ENCODE data around the gene TOR4A. TPM values are rescaled to one million over a fixed set of nuclear protein-coding genes. Genes with fewer than 3 reads are reported as not detected.

The TOR4A gene
- total and polyA plus RNA-seq, 3 donors from 2014 or later = 2.1 to 4.5 (median 3.4) TPM

GRCh38 chr9:137331929-137332328 is 54.4 kb downstream of the TOR4A start:
- Histone ChIP-seq H3K27me3 (no peaks in the 10 kb centered on the region), H3K4me1 (no peaks in the 10 kb centered on the region), H3K9me3 (no peaks in the 10 kb centered on the region), H3K27ac (no peak overlapping the region), H3K4me3 (no peak overlapping the region), H3K36me3 (ENCODE audit: low read depth, missing control alignments) (no peaks in the 10 kb centered on the region)
- DNase-seq = no peak
- 98% methylated on average over 9 of the region's 9 CpGs for WGBS, 2 donors
- TF ChIP-seq, protein P1, sequence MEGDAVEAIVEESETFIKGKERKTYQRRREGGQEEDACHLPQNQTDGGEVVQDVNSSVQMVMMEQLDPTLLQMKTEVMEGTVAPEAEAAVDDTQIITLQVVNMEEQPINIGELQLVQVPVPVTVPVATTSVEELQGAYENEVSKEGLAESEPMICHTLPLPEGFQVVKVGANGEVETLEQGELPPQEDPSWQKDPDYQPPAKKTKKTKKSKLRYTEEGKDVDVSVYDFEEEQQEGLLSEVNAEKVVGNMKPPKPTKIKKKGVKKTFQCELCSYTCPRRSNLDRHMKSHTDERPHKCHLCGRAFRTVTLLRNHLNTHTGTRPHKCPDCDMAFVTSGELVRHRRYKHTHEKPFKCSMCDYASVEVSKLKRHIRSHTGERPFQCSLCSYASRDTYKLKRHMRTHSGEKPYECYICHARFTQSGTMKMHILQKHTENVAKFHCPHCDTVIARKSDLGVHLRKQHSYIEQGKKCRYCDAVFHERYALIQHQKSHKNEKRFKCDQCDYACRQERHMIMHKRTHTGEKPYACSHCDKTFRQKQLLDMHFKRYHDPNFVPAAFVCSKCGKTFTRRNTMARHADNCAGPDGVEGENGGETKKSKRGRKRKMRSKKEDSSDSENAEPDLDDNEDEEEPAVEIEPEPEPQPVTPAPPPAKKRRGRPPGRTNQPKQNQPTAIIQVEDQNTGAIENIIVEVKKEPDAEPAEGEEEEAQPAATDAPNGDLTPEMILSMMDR (IDR thresholded peaks at IDR 0.05) = no peak
- TF ChIP-seq POLR2A (IDR thresholded peaks at IDR 0.05) = no peak
- intact Hi-C loops (cut with DNase I; ENCODE audit: low total_unique reads) = no loop called here

Other genes with a start within 250 kb of the TOR4A start
- 10 to 100 TPM; 56.0 to 65.5 TPM for gene ABCA2, start 249.5 kb upstream of the TOR4A start, total RNA-seq
- 33.6 TPM for gene ABCA2, start 249.5 kb upstream of the TOR4A start, polyA plus RNA-seq (ENCODE audit: insufficient read depth, low read depth, low replicate concordance)
- gene FUT7, start 245.6 kb upstream of the TOR4A start, total RNA-seq = under 1 TPM; 0.06 to 0.24 TPM
- gene FUT7, start 245.6 kb upstream of the TOR4A start, polyA plus RNA-seq (ENCODE audit: insufficient read depth, low read depth, low replicate concordance) = 0.24 TPM
- gene NPDC1, start 231.5 kb upstream of the TOR4A start, total RNA-seq = 100 to 1,000 TPM in 1 of 2 donors, 10 to 100 TPM in 1; 75.9 to 103 TPM
- gene NPDC1, start 231.5 kb upstream of the TOR4A start, polyA plus RNA-seq (ENCODE audit: insufficient read depth, low read depth, low replicate concordance) = 47.7 TPM
- 1 to 10 TPM; 5.7 to 9.6 TPM for gene ENTPD2, start 223.7 kb upstream of the TOR4A start, total RNA-seq
- gene ENTPD2, start 223.7 kb upstream of the TOR4A start, polyA plus RNA-seq (ENCODE audit: insufficient read depth, low read depth, low replicate concordance) = 8.5 TPM
- gene SAPCD2, start 207.2 kb upstream of the TOR4A start, total RNA-seq = 1 to 10 TPM; 1.4 to 1.7 TPM
- 0.78 TPM for gene SAPCD2, start 207.2 kb upstream of the TOR4A start, polyA plus RNA-seq (ENCODE audit: insufficient read depth, low read depth, low replicate concordance)
- gene UAP1L1, start 200.2 kb upstream of the TOR4A start, total RNA-seq = 10 to 100 TPM in 1 of 2 donors, 1 to 10 TPM in 1; 7.2 to 10.1 TPM
- 6.9 TPM for gene UAP1L1, start 200.2 kb upstream of the TOR4A start, polyA plus RNA-seq (ENCODE audit: insufficient read depth, low read depth, low replicate concordance)
- gene MAN1B1, start 190.7 kb upstream of the TOR4A start, total RNA-seq = 100 to 1,000 TPM; 122 to 124 TPM
- 62.2 TPM for gene MAN1B1, start 190.7 kb upstream of the TOR4A start, polyA plus RNA-seq (ENCODE audit: insufficient read depth, low read depth, low replicate concordance)
- 100 to 1,000 TPM; 207 to 215 TPM for gene DPP7, start 163.0 kb upstream of the TOR4A start, total RNA-seq
- 242 TPM for gene DPP7, start 163.0 kb upstream of the TOR4A start, polyA plus RNA-seq (ENCODE audit: insufficient read depth, low read depth, low replicate concordance)
- 1 to 10 TPM; 1.5 to 3.8 TPM for gene GRIN1, start 138.6 kb upstream of the TOR4A start, total RNA-seq
- 0.79 TPM for gene GRIN1, start 138.6 kb upstream of the TOR4A start, polyA plus RNA-seq (ENCODE audit: insufficient read depth, low read depth, low replicate concordance)
- 1 to 10 TPM; 2.4 to 5.1 TPM for gene LRRC26, start 107.7 kb upstream of the TOR4A start, total RNA-seq
- gene LRRC26, start 107.7 kb upstream of the TOR4A start, polyA plus RNA-seq (ENCODE audit: insufficient read depth, low read depth, low replicate concordance) = not detected
- gene TMEM210, start 105.7 kb upstream of the TOR4A start, total RNA-seq = 10 to 100 TPM; 19.8 to 37.9 TPM
- gene TMEM210, start 105.7 kb upstream of the TOR4A start, polyA plus RNA-seq (ENCODE audit: insufficient read depth, low read depth, low replicate concordance) = 83.2 TPM
- gene ANAPC2, start 89.2 kb upstream of the TOR4A start, total RNA-seq = 10 to 100 TPM; 91.0 to 98.5 TPM
- 80.6 TPM for gene ANAPC2, start 89.2 kb upstream of the TOR4A start, polyA plus RNA-seq (ENCODE audit: insufficient read depth, low read depth, low replicate concordance)
- 100 to 1,000 TPM; 134 to 137 TPM for gene SSNA1, start 89.0 kb upstream of the TOR4A start, total RNA-seq
- gene SSNA1, start 89.0 kb upstream of the TOR4A start, polyA plus RNA-seq (ENCODE audit: insufficient read depth, low read depth, low replicate concordance) = 211 TPM
- 10 to 100 TPM; 25.9 to 35.2 TPM for gene TPRN, start 77.0 kb upstream of the TOR4A start, total RNA-seq
- 17.2 TPM for gene TPRN, start 77.0 kb upstream of the TOR4A start, polyA plus RNA-seq (ENCODE audit: insufficient read depth, low read depth, low replicate concordance)
- 10 to 100 TPM; 48.0 to 51.2 TPM for gene TMEM203, start 72.1 kb upstream of the TOR4A start, total RNA-seq
- gene TMEM203, start 72.1 kb upstream of the TOR4A start, polyA plus RNA-seq (ENCODE audit: insufficient read depth, low read depth, low replicate concordance) = 36.3 TPM
- gene NDOR1, start 72.0 kb upstream of the TOR4A start, total RNA-seq = 10 to 100 TPM; 27.5 to 29.1 TPM
- 21.9 TPM for gene NDOR1, start 72.0 kb upstream of the TOR4A start, polyA plus RNA-seq (ENCODE audit: insufficient read depth, low read depth, low replicate concordance)
- gene RNF208, start 55.5 kb upstream of the TOR4A start, total RNA-seq = 1 to 10 TPM; 3.0 to 4.1 TPM
- 7.7 TPM for gene RNF208, start 55.5 kb upstream of the TOR4A start, polyA plus RNA-seq (ENCODE audit: insufficient read depth, low read depth, low replicate concordance)
- 1 to 10 TPM; 3.7 to 5.6 TPM for gene CYSRT1, start 52.6 kb upstream of the TOR4A start, total RNA-seq
- gene CYSRT1, start 52.6 kb upstream of the TOR4A start, polyA plus RNA-seq (ENCODE audit: insufficient read depth, low read depth, low replicate concordance) = 3.0 TPM
- gene RNF224, start 50.2 kb upstream of the TOR4A start, total RNA-seq = under 1 TPM; 0.37 to 0.71 TPM
- gene RNF224, start 50.2 kb upstream of the TOR4A start, polyA plus RNA-seq (ENCODE audit: insufficient read depth, low read depth, low replicate concordance) = 0.17 TPM
- under 1 TPM; 0.24 to 0.25 TPM for gene SLC34A3, start 46.8 kb upstream of the TOR4A start, total RNA-seq
- gene SLC34A3, start 46.8 kb upstream of the TOR4A start, polyA plus RNA-seq (ENCODE audit: insufficient read depth, low read depth, low replicate concordance) = 0.15 TPM
- gene TUBB4B, start 36.4 kb upstream of the TOR4A start, total RNA-seq = 100 to 1,000 TPM; 856 to 940 TPM
- gene TUBB4B, start 36.4 kb upstream of the TOR4A start, polyA plus RNA-seq (ENCODE audit: insufficient read depth, low read depth, low replicate concordance) = 1,777 TPM
- gene STPG3, start 26.4 kb upstream of the TOR4A start, total RNA-seq = 10 to 100 TPM; 14.6 to 34.1 TPM
- gene STPG3, start 26.4 kb upstream of the TOR4A start, polyA plus RNA-seq (ENCODE audit: insufficient read depth, low read depth, low replicate concordance) = 58.9 TPM
- 10 to 100 TPM; 60.9 to 76.7 TPM for gene NELFB, start 22.4 kb upstream of the TOR4A start, total RNA-seq
- gene NELFB, start 22.4 kb upstream of the TOR4A start, polyA plus RNA-seq (ENCODE audit: insufficient read depth, low read depth, low replicate concordance) = 55.0 TPM
- 10 to 100 TPM; 14.4 to 40.6 TPM for gene NRARP, start 24.5 kb downstream of the TOR4A start, total RNA-seq
- 5.2 TPM for gene NRARP, start 24.5 kb downstream of the TOR4A start, polyA plus RNA-seq (ENCODE audit: insufficient read depth, low read depth, low replicate concordance)
- 10 to 100 TPM; 15.5 to 24.5 TPM for gene EXD3, start 145.4 kb downstream of the TOR4A start, total RNA-seq
- gene EXD3, start 145.4 kb downstream of the TOR4A start, polyA plus RNA-seq (ENCODE audit: insufficient read depth, low read depth, low replicate concordance) = 8.9 TPM
- 1 to 10 TPM; 4.6 to 8.0 TPM for gene NOXA1, start 145.7 kb downstream of the TOR4A start, total RNA-seq
- 2.5 TPM for gene NOXA1, start 145.7 kb downstream of the TOR4A start, polyA plus RNA-seq (ENCODE audit: insufficient read depth, low read depth, low replicate concordance)
- 1 to 10 TPM; 2.0 to 2.2 TPM for gene ENTPD8, start 163.6 kb downstream of the TOR4A start, total RNA-seq
- gene ENTPD8, start 163.6 kb downstream of the TOR4A start, polyA plus RNA-seq (ENCODE audit: insufficient read depth, low read depth, low replicate concordance) = 0.37 TPM
- gene NSMF, start 181.6 kb downstream of the TOR4A start, total RNA-seq = 100 to 1,000 TPM in 1 of 2 donors, 10 to 100 TPM in 1; 81.7 to 105 TPM
- gene NSMF, start 181.6 kb downstream of the TOR4A start, polyA plus RNA-seq (ENCODE audit: insufficient read depth, low read depth, low replicate concordance) = 42.5 TPM